GM18873 (cell line): ENCODE data around the gene IRF2BPL.
"Not testable (repeated sequence)": the region's sequence is repeated elsewhere in the genome, so short reads cannot be mapped to it uniquely, and the experiment has no call there.

Experiments
- ATAC-seq: cut with Tn5 transposase; IDR thresholded peaks from one replicate; pipeline ENCODE4 v1.9.1; 2021; ENCODE audit warnings: mild to moderate bottlenecking, moderate library complexity, moderate number of reproducible peaks; ENCODE audit not compliant: unreplicated experiment, low FRiP score

Gene IRF2BPL

DNA sequence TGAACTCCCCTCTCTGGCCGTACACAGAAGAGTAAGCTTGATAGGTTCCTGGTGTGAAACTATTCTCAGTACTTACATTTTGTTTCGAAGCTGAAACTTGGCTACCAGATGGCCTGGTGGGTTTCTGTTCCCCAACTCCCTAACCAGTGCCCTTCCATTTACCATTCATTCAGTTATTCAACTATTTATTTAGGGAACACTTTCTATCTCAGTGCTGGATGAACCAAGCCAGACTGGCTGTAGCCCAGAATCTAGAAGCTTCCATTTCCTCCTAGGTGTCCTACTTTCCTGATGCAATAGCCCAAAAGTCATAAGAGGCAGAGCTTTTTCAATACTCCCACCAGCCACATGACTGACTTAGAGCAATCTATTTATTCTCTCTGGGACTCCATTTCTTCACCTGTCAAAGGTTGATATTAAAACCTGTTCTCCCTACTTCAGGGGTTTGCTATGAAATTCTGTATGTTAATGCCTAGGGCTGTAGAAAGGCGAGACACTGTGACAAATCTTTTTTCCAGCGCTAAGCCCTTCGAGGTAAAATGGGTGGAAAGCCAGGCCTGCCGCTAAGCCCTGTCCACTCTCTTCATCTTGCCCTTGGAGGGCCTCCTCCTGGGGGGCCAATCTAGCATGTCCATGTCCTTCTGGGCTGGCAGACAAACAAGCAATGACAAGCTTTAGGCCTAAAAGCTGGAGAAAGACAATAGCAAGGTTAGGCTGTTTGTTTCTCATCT is 8.1 kb upstream of the IRF2BPL start:
- no peak for ATAC-seq

DNA sequence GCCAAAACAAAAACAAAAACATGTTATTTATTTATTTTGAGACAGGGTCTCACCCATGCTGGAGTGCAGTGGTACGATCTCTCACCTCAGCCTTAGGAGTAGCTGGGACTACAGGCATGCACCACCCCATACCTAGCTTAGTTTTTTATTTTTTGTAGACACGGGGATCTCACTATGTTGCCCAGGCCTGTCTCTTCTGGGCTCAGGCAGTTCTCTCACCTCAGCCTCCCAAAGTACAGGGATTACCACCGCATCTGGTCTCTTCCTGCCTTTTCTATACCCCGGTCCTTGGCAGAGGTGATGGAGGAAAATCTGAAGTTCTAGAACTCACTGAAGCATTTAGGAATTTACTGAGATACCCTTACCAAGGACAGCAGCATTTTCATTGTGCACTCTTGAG is 6.8 kb upstream of the IRF2BPL start:
- no peak for ATAC-seq

DNA sequence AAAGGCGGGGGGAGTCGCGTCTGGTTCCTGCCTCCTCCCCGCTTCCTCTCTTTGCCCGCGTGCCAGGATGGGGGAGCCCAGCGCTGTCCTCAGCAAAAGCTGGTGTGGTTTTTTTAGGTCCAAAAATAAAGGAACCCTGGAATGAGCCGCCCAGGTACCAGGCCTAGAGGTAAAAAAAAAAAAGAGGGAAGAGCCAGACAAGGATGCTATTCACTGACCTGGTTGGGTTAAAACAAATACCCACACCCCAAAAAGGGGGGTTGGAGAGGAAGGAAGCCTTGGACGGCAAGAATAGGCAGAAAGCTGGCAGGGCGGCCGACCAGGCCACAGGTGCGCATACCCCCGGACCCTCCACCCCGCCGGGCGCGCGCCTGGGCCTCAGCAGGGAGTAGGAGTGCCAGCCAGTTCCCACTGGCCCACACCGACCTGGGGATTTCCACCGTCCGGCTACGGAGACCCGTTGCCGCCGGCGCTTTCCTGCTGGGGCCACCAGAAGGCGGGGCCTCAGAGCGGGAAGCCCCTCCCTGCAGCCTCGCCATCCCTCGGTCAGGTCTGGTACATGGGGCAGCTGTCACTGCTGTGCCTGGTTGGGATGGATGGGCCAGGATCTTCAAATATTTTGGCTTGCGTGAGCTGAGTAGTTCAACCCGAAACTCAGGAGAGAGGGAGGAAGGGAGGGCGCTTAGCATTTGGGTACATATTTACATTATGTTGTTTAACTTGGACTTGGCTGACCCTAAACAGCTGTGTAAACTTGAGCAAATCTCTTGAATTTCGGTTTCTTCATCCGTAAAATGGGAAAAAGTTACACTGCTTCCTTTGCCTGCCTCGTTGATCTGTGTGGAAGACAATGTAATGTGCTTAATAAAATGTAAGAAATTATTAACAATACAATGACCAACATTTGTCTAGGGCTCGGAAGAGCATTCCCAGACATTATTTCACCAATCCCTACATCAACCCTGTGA is 5.4 kb upstream of the IRF2BPL start:
- peak; percentile 84 for ATAC-seq

DNA sequence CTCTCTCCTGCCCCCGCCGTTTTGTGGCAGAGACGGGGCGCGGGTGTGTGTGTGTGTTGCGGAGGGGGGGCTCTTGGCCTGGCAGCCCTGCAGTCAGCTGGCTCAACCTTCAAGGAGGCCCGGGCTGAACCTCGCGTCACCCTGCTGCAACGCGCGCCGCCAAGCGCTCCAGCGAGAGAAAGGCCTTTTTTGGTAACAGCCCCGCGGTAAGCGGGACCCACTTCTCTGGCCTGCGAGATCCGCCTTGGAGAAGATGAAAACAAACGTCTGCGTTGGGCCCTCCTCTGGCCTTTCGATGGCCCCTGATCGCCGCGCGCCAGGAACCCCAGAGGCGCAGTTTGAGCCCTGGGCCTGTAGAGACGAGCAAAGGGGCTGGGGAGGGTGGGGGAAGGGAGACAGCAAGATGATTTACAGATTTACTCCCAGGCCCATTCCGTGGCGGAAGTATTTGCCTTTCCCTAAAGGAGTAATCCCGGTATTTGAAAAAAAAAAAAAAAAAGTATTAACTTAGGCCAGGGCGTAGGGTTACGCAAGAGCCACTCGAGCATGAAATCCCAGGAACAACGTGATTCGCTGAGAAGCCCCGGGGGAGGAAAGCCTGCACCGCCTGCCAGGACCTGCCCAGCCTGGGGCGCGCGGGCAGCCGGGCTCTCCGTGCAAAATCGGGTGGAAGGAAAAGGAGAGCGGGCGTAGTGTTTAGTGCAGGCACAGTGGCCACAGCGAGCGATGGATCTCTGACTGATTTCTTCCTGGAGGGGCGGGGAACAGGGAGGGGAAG is 4.5 kb upstream of the IRF2BPL start:
- ATAC-seq: peak; percentile 3

DNA sequence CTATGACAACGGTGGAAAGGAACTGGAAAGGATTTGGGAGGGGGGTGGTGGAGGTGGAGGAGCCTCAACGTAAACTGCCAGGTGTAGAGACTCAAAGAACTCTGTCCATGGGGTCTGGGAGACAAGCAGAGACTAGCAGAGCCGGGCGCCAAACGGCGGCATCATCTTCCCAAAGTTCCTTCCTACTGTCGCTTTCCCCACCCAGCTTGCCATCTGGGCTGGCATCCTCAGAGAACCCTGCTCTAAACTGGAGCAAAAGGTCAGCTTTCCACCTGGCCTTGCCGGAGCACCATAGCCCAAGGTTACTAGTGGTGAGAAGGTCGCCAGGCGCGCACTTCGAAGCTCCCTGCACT is 4.0 kb upstream of the IRF2BPL start:
- ATAC-seq: no peak

DNA sequence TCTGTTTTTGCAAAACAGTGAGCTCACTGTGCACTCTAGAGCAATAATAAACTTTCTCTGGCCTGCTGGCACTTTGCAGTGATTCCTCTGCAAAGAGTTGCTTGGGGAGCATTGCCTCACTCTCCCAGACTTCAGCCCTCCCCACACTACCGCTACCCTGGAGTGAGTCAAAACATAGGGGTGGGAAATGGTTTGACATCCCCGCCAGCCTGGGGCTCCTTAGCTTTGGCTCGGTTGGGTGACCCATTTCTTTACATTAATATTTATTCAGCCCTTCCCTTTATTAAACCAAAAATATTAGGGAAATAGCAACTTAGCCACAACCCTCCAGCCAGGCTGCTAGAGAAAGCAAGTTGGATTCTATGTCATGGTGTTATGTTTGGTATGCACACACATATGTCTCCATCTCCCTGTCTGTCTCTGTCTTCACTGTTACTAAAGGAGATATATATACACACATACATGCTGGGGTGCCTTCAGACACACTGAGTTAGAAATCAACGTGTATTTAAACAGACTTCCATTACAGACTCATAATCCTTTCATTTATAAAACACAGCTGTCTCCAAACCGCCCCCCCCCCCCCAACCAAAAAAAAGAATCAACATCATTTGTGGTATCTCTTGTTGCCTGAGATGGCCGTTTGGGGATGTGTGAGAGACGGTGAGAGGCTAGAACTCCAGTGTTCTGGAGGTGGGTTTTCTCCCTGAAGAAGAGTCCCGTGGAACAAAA is 3.4 kb upstream of the IRF2BPL start:
- ATAC-seq: no peak

DNA sequence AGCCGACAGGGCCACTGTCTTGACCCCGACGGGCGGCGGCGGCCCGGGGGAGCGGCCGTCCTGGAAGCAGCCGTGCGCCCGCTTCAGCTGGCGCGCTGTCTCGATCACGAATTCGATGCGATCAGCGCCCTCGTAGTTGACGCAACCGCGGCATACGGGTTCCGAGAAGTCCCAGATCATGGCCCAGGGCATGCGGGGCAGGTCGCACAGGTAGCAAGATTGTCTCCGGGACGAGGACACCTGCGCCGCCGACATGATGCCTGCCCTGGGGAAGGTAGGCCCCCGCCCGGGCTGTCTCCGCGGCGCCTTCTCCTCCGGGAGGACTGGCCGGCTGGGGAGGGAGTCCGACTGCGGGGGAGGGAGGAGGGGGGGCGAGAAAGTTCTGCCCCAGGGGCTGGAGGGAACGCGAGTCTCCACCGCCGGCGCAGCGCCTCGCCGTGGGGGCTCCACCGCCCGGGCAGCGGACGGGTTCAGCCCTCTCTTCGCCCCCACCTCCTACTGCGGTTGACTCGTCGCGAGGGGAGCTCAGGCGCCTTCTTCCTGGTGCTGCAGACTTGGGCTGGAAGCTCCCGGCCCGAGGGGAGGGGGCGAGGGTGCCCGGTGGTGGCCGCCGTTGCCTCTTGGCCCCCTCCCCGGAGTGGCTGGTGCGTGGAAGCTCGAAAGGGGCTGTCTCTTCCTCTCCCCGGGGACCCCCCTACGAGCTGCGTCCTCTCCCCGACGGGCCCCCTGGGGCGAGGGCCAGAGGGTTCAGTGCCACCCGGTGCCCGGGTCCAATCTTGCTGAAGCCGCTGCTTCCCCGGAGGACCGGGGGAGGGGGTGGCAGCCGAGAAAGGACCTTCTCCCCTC is 747 bp downstream of the IRF2BPL start:
- ATAC-seq: peak; percentile 36

DNA sequence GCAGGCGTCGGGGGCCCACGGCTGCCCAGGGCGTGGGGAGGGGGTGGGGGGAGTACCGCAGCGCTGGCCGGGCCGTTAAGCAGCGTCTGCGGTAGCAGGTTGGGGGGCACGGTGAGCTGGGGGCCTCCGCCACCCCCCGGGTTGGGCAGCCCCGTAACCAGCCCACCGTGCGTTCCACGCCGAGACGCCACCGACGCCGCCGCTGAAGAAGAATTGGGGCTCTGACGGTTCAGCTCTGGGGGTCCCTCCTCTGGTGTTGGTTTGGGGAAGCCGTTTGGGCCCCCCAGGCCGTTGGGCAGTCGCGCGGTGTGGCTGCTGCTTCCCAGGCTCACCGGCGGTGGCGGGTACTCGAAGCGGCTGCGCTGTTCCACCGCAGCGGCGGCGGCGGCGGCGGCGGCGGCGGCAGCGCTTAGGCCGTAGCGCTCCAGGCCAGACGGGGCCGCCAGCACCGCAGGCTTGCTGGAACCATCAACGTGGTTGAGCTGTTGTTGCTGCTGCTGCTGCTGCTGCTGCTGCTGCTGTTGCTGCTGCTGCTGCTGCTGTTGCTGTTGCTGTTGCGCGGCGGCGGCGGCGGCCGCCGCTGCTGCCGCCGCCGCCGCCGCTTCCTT is 1.5 kb downstream of the IRF2BPL start:
- no peak for ATAC-seq

DNA sequence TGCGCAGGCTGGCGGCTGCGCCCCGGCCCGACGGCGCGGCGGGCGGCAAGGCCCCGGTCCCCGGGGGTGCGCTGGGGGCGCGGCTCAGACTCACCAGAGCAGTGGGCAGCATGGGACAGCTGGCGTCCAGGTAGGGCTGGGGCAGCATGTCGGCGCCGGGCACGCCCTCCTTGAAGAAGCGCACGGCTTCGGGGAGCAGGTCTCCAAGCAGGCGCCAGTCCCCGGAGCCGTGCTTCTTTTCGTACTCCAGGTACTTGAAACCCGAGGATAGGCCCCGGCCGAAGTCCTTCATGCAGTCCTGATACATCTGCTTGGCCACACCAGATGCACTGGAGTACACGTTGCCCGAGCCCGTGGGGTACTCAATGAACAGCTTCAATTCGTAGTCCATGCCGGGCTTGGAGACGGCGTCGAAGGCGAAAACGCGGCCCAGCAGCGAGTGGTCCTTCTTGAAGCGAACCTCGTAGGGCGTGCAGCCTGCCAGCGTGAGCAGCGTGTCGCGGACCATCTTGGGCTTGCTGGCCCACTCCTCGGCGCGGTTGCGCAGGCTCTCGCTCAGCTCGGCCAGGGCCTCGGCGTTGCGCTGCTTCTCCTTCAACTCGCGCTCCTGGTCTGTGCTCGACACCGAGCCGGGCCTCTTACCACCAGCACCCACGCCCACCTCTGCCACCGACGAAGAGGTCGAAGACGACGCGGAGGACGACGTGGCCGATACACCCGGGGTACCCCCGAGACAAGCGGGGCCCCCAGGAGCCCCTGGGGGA is 2.2 kb downstream of the IRF2BPL start:
- ATAC-seq: no peak

DNA sequence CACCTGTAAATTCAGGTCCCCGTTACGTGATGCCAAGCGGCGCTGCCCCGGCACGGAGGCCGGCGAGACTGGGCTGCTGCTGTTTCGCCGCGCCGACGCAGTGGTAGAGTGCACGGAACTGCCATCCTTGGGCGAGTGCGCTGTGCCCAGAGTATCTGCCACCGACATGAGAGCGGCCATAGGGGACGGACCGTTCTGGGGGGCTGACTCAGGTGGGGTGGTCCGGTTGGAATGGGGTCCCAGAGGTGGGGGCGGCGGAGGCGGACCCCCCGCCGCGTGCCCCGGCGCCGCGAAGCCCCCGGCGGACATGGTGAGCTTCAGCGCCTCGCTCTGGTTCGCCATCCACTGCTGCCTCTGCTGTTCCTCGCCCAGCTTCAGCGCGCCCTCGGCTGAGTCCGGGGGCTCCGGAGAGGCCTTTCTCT is 2.8 kb downstream of the IRF2BPL start:
- no peak for ATAC-seq

DNA sequence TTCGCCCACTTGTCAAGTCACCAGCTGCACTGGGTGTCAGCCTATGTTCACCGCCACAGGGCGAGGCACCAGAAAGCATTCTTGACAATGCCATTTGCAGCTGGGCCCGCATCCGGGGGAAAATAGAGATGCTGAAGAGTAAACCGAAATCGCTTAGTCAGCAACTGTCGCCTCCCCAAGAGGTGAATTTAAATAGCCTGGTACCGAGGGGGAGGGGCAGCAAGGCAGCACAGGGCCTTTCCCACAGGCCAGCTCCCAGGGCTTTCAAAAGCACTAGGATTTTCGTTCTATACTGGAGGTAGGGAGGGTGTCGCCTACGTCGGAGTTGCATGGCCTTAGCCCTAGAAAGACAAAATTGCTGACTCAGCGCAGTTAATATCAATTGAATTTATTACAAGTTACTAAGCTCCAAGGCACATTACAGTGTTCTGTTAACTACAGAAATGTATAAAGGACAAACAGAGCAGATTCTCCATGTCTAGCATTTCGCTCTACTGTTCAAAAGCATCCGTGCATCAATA is 4.3 kb downstream of the IRF2BPL start:
- ATAC-seq: no peak

DNA sequence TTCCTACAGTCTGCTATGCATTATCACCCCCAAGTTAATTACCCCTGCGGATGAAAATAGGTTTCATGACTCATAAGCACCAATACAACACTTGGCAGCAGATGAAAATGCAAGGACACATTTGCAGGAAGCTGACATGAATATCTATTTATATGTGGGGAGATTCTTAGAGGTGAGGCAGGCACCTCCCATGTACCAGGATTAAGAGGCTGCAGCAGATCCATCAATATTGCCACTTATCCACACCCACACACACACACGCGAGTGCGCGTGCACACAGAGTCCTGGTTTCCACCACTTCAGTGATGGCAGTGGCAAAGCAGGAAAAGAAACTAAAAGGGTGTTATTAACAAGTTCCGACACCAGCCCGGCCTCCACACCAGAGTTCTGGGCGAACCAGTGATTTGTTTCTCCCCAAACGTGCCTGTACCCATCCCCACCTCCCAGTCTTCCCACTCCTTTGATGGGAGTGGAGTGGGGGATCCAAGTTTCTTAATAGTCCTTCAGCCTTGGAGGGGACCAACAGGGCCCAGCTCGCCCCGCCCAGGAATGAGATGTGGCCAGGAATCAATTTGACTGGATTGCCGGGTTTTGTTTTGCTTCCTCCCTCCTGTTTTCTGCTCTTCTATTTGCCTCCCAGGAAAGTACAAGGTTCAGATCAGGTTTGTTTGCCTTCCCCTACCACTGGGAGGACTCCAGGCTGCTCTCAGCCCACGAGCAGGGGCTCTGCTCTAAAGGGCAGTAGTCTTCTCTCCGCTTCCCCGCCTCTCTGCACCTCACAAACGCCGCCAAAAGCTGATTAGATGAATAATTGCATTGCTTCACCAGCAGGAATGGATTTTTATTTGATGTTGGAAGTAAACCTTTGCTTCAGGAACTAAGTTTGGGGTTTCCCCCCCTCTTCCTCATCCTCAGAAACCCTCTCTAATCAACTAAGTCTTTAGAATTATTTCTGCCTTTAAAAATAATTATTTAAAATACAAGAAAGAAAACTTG is 5.2 kb downstream of the IRF2BPL start:
- no peak for ATAC-seq

DNA sequence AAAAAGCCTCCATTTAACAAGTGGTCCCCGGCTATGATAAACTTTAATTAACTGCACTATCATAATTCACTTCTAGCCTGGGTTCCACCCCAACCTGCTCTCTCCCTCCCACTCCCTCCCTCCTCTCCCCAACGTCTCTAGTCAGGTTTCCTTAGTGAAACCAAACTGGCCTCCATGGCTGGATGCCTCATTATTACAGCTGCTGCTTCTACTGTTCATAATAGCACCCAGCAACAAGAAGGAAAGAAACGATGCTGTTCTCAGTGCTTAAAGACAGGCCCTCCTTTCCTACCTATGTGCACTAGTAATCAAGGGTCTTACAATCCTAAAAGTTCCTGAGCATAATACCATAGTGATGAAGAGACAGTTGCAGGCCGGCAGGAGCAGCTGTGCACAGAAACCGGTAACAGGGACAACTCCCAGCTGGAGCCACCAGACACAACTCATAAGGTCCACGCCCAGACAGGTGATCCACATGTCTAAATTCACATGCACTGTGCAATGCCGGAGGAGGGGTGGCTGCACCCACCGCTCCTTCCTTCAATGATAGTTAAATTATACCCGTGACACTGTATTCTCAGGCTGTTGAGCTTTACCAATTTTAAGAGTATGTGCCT is 6.2 kb downstream of the IRF2BPL start:
- no peak for ATAC-seq

DNA sequence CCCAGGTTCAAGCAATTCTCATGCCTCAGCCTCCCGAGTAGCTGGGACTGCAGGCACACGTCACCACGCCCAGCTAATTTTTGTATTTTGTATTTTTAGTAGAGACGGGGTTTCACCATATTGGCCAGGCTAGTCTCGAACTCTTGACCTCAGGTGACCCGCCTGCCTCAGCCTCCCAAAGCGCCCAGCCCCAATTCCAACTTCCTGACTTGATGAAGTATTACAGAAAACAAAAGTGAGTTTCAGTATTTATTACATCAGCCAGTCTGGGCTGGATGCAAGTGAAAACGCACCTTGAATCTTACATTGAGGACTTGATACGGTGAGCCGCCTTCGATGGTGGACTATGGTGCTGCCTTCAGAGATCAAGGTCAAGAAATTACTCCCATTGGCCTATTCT is 7.1 kb downstream of the IRF2BPL start:
- ATAC-seq: not testable (repeated sequence)

DNA sequence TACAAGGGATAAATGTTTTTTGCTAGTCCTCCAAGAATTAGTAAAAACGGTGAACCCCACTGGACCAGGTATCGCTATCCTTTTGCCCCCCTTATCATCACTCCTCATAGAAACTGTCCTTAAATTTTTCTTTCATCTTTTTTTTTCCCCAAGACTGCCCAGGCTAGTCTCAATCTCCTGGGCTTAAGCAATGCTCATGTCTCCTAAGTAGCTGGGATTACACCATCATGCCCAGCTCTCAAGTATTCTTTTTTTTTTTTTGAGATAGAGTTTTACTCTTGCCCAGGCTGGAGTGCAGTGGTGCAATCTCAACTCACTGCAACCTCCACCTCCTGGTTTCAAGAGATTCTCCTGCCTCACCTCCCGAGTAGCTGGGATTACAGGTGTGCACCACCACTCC is 9.7 kb downstream of the IRF2BPL start:
- no peak for ATAC-seq

DNA sequence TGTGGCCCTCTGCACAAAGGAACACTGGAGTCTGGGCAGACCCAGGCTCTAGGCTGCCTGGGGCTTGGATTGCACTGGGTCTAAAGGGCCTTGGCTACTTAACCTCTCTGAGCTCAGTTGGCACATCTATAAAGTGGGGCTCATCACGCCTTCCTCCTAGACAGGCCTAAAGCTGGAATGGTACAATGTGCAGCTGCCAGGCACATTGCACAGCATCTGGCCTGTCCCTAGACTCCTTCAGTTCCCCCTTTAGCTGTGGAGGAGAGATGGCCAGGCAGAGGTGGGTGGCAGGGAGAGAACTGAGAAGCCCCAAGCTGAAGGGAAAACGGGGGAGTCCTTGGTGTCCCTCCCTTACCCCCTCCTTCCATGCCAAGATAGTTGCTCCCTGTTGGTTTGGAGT is 10.8 kb downstream of the IRF2BPL start:
- no peak for ATAC-seq
